HepG2 (cell line): ENCODE measurements around the gene TRPC1. TPM values are rescaled to one million over a fixed set of nuclear protein-coding genes. Genes with fewer than 3 reads are reported as not detected.
"Not testable (repeated sequence)": the region's sequence is repeated elsewhere in the genome, so short reads cannot be mapped to it uniquely, and the experiment has no call there.

ENCODE experiments used
- ATAC-seq: fragments of 200-7000 bp; cut with Tn5 transposase; 3 replicates; pipeline ENCODE4 v1.9.1; 2020; ENCODE audit warnings: mild to moderate bottlenecking, moderate library complexity
- BruUV-seq: library from RNA; stranded (reverse); fragments of 400-500 nt; replicated peaks from 2 replicates; lab custom pipeline; 2021; lab: Mats Ljungman, UMichigan
- CTCF ChIA-PET: fragments of 300-600 bp; formaldehyde crosslinking; extraction: SDS; loops from one replicate; lab custom pipeline; 2021; ENCODE audit warnings: low total read pairs, inconsistent platforms, low intra/inter-chr PET ratio; lab: Yijun Ruan, JAX
- POLR2A ChIA-PET: fragments of 350-600 bp; sonication (Branson Sonifier 250); formaldehyde crosslinking; loops from one replicate; lab custom pipeline; 2020; ENCODE audit warnings: antibody characterized with exemption, inconsistent platforms; lab: Yijun Ruan, JAX
- DNase-seq: peaks from one replicate; pipeline ENCODE4 v3.0.0-alpha.2; 2015; ENCODE audit warnings: low spot score
- FAIRE-seq: peaks from 3 replicates; lab custom pipeline; 2011; peaks lifted over from hg19 to GRCh38; lab: Jason Lieb, UNC
- H2AFZ ChIP-seq: one replicate; pipeline ENCODE4 v1.6.1; 2011; ENCODE audit warnings: low read length, inconsistent platforms
- H3K27ac ChIP-seq: fragments of 300-600 bp; 3 replicates; pipeline ENCODE4 v1.8.0; 2011; ENCODE audit warnings: mixed run types, mild to moderate bottlenecking, mixed read lengths, low read length, inconsistent platforms; ENCODE audit not compliant: insufficient read depth; ENCODE audit errors: extremely low read length
- H3K27me3 ChIP-seq, 2 experiments: fragments of 200-600 bp in 1 of 2; 2 replicates in 1 of 2; 3 replicates in 1 of 2; pipeline versions ENCODE4 v1.6.0 to v1.8.0; 2011; ENCODE audit warnings: low read length in 2 of 2, mild to moderate bottlenecking in 2 of 2, moderate library complexity in 2 of 2, inconsistent platforms in 1 of 2; ENCODE audit not compliant: insufficient read depth in 2 of 2, control insufficient read depth in 1 of 2
- H3K36me3 ChIP-seq, 2 experiments: fragments of 200-600 bp in 1 of 2; replicated peaks in 1 of 2; 2 replicates in 1 of 2; 3 replicates in 1 of 2; pipeline versions ENCODE4 v1.5.1 to v1.8.0; 2011; ENCODE audit warnings: low read length in 2 of 2, inconsistent platforms in 1 of 2; ENCODE audit not compliant: insufficient read depth in 2 of 2, control insufficient read depth in 1 of 2
- H3K4me1 ChIP-seq: 2 replicates; pipeline ENCODE4 v1.5.1; 2012; ENCODE audit warnings: low read length, inconsistent platforms; ENCODE audit not compliant: insufficient read depth
- H3K4me2 ChIP-seq: 2 replicates; pipeline ENCODE4 v1.6.0; 2011; ENCODE audit warnings: low read depth, low read length, inconsistent platforms
- H3K4me3 ChIP-seq, 3 experiments: fragments of 200-600 bp in 1 of 3; sonication (generic), shearing (Covaris generic) in 1 of 3; replicated peaks in 1 of 3; 2 replicates each; pipeline ENCODE4 v1.5.1; 2011 to 2016; ENCODE audit warnings: low read length in 3 of 3, inconsistent platforms in 2 of 3, low read depth in 2 of 3, mild to moderate bottlenecking in 2 of 3, control low read depth in 1 of 3, mixed read lengths in 1 of 3; ENCODE audit not compliant: insufficient read depth in 1 of 3
- H3K79me2 ChIP-seq: one replicate; pipeline ENCODE4 v1.6.1; 2011; ENCODE audit warnings: low read length, inconsistent platforms; ENCODE audit not compliant: insufficient read depth
- H3K9ac ChIP-seq: 2 replicates; pipeline ENCODE4 v1.6.0; 2011; ENCODE audit warnings: mild to moderate bottlenecking, low read depth, low read length, inconsistent platforms; ENCODE audit not compliant: insufficient read depth
- H3K9me3 ChIP-seq: 2 replicates; pipeline ENCODE4 v1.5.1; 2012; ENCODE audit warnings: mild to moderate bottlenecking, low read length
- H4K20me1 ChIP-seq: 2 replicates; pipeline ENCODE4 v1.6.0; 2011; ENCODE audit warnings: inconsistent platforms, mild to moderate bottlenecking, low read length, moderate library complexity; ENCODE audit not compliant: insufficient read depth
- MED1 ChIP-seq: sonication (generic); formaldehyde crosslinking; IDR thresholded peaks from 2 replicates; pipeline ENCODE4 v1.4.0; 2020; ENCODE audit warnings: missing genetic modification reagents
- NR2F6 ChIP-seq, 2 experiments: IDR thresholded peaks; 2 replicates each; pipeline ENCODE4 v1.6.1; 2016; ENCODE audit warnings: antibody characterized with exemption in 1 of 2, mild to moderate bottlenecking in 1 of 2
- POGZ ChIP-seq: sonication (generic); formaldehyde crosslinking; IDR thresholded peaks from 2 replicates; pipeline ENCODE4 v1.4.0; 2020; ENCODE audit warnings: mild to moderate bottlenecking, missing genetic modification reagents
- RARA ChIP-seq: IDR thresholded peaks from 2 replicates; pipeline ENCODE4 v1.6.1; 2016; ENCODE audit warnings: missing genetic modification reagents, missing compliant biosample characterization
- SALL1 ChIP-seq: sonication (generic); formaldehyde crosslinking; IDR thresholded peaks from 2 replicates; pipeline ENCODE4 v1.8.0; 2022; ENCODE audit warnings: mild to moderate bottlenecking, missing genetic modification reagents
- SAP130 ChIP-seq: IDR thresholded peaks from 2 replicates; pipeline ENCODE4 v1.6.1; 2016; ENCODE audit warnings: low read depth
- SKI ChIP-seq: fragments of 450-650 bp; IDR thresholded peaks from one replicate; pipeline ENCODE4 v1.6.1; 2018; ENCODE audit warnings: mild to moderate bottlenecking; ENCODE audit not compliant: partially characterized antibody
- SOX13 ChIP-seq, 3 experiments: fragments of 450-650 bp in 1 of 3; sonication (generic) in 1 of 3; formaldehyde crosslinking in 1 of 3; IDR thresholded peaks in 2 of 3; conservative IDR thresholded peaks in 1 of 3; 2 replicates each; pipeline versions ENCODE4 v1.5.0 to v1.6.1; 2016 to 2020; ENCODE audit warnings: antibody characterized with exemption in 1 of 3, mild to moderate bottlenecking in 1 of 3, missing compliant biosample characterization in 1 of 3, missing genetic modification reagents in 1 of 3, moderate library complexity in 1 of 3
- SOX6 ChIP-seq, 2 experiments: fragments of 450-650 bp in 1 of 2; sonication (generic) in 1 of 2; formaldehyde crosslinking in 1 of 2; IDR thresholded peaks; 2 replicates each; pipeline versions ENCODE4 v1.4.0 to v1.6.1; 2017 to 2020; ENCODE audit warnings: antibody characterized with exemption in 1 of 2, mild to moderate bottlenecking in 1 of 2, missing genetic modification reagents in 1 of 2
- ZMYM2 ChIP-seq: sonication (generic); formaldehyde crosslinking; IDR thresholded peaks from 2 replicates; pipeline ENCODE4 v1.8.0; 2022; ENCODE audit warnings: mild to moderate bottlenecking, missing genetic modification reagents
- WGBS: methylation state at CpG from one replicate; pipeline ENCODE4 v1.1.6; 2017; ENCODE audit warnings: low lambda C conversion rate; 5-methylcytosine and 5-hydroxymethylcytosine counted together
- in situ Hi-C: cut with HindIII; loops from 2 replicates; pipeline ENCODE4 v1.10.0; 2017; ENCODE audit warnings: low pct_unique_long_range_greater_than_20kb; ENCODE audit not compliant: extremely low pct_ligation_motif_present
- intact Hi-C: fragments of 100-400 bp; cut with micrococcal nuclease; formaldehyde crosslinking; loops from one replicate; pipeline ENCODE4 v1.10.0; 2022; ENCODE audit not compliant: unreplicated experiment
- polyA plus RNA-seq, 8 experiments: library from polyadenylated mRNA; depleted of rRNA in 3 of 8; stranded (reverse) in 7 of 8; unstranded in 1 of 8; fragments of >200 nt; fragmentation: Illumina TruSeq in 4 of 8; extraction: Trizol in 4 of 8; gene quantifications; 2 replicates each; pipeline versions ENCODE4 v1.2.1 to v1.2.3, GENCODE V29; 2011 to 2016; ENCODE audit warnings: low read depth in 4 of 8, missing spikeins in 1 of 8, mixed read lengths in 1 of 8; ENCODE audit not compliant: insufficient read depth in 1 of 8
- total RNA-seq, 5 experiments: library from RNA; depleted of rRNA; stranded (reverse); fragments of >200 nt; fragmentation: Illumina TruSeq; extraction: Trizol; gene quantifications; 2 replicates each; pipeline ENCODE4 v1.2.3, GENCODE V29; 2016; ENCODE audit warnings: low read depth in 1 of 5
- TF ChIP-seq, protein P1 (sequence below): sonication (generic); formaldehyde crosslinking; IDR thresholded peaks from 2 replicates; pipeline ENCODE4 v1.4.0; 2020; ENCODE audit warnings: missing genetic modification reagents
- TF ChIP-seq, protein P2 (sequence below): sonication (generic); formaldehyde crosslinking; IDR thresholded peaks from 2 replicates; pipeline ENCODE4 v1.8.0; 2022; ENCODE audit warnings: missing genetic modification reagents, mild to moderate bottlenecking, moderate library complexity, borderline replicate concordance
- TF ChIP-seq, protein P3 (sequence below): IDR thresholded peaks from 2 replicates; pipeline ENCODE4 v1.4.0; 2020; ENCODE audit warnings: mild to moderate bottlenecking, missing genetic modification reagents
- TF ChIP-seq, protein P4 (sequence below): IDR thresholded peaks from 2 replicates; pipeline ENCODE4 v1.6.1; 2016; ENCODE audit warnings: low read depth

Gene TRPC1
- total and polyA plus RNA-seq, 2 of the 13 experiments (the other 11 are each of a cell fraction or from before 2014, with no cell fraction given) = 10.8 to 13.1 TPM

DNA sequence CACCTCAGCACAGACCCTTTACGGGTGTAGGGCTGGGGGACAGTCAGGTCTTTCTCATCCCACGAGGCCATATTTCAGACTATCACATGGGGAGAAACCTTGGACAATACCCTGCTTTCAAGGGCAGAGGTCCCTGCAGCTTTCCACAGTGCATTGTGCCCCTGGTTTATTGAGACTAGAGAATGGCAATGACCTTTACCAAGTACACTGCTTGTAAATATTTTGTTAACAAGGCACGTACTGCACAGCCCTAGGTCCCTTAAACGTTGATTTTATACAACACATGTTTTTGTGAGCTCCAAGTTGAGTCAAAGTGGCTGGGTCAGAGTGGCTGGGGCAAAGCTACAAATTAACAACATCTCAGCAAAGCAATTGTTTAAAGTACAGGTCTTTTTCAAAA lies 28.8 kb downstream of the TRPC1 start:
- ATAC-seq; H3K4me2 ChIP-seq; H3K27me3 ChIP-seq; H3K9ac ChIP-seq; H4K20me1 ChIP-seq; POLR2A ChIA-PET; H3K36me3 ChIP-seq; H3K79me2 ChIP-seq; H2AFZ ChIP-seq; intact Hi-C loops; CTCF ChIA-PET; H3K4me3 ChIP-seq; BruUV-seq; H3K9me3 ChIP-seq; FAIRE-seq; in situ Hi-C loops; H3K27ac ChIP-seq; TF ChIP-seq SOX6, NR2F6 (IDR thresholded peaks at IDR 0.05): not testable (repeated sequence)
- 6% methylated on average over 4 of the region's 4 CpGs for WGBS
- DNase-seq = peak; percentile 6
- H3K4me1 ChIP-seq = peaks cover 22% of the 10 kb centered on the region
- TF ChIP-seq SOX6 (CRISPR knock-in tag; IDR thresholded peaks at IDR 0.05) = peak; percentile 81
- TF ChIP-seq SAP130 (CRISPR knock-in tag) = peak; percentile 45; the same call in 1 of the 2 replicates
- peak; percentile 19; the same call in 1 of the 2 replicates for TF ChIP-seq SOX13 (IDR thresholded peaks at IDR 0.05)
- TF ChIP-seq SOX13 (CRISPR knock-in tag; conservative IDR thresholded peaks at IDR 0.05 in 1 of 2, IDR thresholded peaks at IDR 0.05 in 1 of 2) = peak in 1 of 2 experiments; percentile 81; a peak in 2 of 4 replicates
- peak; percentile 84 for TF ChIP-seq RARA (CRISPR knock-in tag)
- TF ChIP-seq ZMYM2 (CRISPR knock-in tag) = 0 out of 2 replicates have a peak, but pooled peaks have one; percentile 17
- peak; percentile 63 for TF ChIP-seq SALL1 (CRISPR knock-in tag)
- TF ChIP-seq NR2F6 (CRISPR knock-in tag; IDR thresholded peaks at IDR 0.05) = peak; percentile 74
- peak; percentile 48; the same call in 1 of the 2 replicates for TF ChIP-seq POGZ (CRISPR knock-in tag)
- TF ChIP-seq, protein P1, sequence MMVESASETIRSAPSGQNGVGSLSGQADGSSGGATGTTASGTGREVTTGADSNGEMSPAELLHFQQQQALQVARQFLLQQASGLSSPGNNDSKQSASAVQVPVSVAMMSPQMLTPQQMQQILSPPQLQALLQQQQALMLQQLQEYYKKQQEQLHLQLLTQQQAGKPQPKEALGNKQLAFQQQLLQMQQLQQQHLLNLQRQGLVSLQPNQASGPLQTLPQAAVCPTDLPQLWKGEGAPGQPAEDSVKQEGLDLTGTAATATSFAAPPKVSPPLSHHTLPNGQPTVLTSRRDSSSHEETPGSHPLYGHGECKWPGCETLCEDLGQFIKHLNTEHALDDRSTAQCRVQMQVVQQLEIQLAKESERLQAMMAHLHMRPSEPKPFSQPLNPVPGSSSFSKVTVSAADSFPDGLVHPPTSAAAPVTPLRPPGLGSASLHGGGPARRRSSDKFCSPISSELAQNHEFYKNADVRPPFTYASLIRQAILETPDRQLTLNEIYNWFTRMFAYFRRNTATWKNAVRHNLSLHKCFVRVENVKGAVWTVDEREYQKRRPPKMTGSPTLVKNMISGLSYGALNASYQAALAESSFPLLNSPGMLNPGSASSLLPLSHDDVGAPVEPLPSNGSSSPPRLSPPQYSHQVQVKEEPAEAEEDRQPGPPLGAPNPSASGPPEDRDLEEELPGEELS (CRISPR knock-in tag) = peak; percentile 56
- TF ChIP-seq, protein P2, sequence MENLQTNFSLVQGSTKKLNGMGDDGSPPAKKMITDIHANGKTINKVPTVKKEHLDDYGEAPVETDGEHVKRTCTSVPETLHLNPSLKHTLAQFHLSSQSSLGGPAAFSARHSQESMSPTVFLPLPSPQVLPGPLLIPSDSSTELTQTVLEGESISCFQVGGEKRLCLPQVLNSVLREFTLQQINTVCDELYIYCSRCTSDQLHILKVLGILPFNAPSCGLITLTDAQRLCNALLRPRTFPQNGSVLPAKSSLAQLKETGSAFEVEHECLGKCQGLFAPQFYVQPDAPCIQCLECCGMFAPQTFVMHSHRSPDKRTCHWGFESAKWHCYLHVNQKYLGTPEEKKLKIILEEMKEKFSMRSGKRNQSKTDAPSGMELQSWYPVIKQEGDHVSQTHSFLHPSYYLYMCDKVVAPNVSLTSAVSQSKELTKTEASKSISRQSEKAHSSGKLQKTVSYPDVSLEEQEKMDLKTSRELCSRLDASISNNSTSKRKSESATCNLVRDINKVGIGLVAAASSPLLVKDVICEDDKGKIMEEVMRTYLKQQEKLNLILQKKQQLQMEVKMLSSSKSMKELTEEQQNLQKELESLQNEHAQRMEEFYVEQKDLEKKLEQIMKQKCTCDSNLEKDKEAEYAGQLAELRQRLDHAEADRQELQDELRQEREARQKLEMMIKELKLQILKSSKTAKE (CRISPR knock-in tag) = peak; percentile 45; the same call in 1 of the 2 replicates
- peak; percentile 73 for TF ChIP-seq MED1
- TF ChIP-seq, protein P3, sequence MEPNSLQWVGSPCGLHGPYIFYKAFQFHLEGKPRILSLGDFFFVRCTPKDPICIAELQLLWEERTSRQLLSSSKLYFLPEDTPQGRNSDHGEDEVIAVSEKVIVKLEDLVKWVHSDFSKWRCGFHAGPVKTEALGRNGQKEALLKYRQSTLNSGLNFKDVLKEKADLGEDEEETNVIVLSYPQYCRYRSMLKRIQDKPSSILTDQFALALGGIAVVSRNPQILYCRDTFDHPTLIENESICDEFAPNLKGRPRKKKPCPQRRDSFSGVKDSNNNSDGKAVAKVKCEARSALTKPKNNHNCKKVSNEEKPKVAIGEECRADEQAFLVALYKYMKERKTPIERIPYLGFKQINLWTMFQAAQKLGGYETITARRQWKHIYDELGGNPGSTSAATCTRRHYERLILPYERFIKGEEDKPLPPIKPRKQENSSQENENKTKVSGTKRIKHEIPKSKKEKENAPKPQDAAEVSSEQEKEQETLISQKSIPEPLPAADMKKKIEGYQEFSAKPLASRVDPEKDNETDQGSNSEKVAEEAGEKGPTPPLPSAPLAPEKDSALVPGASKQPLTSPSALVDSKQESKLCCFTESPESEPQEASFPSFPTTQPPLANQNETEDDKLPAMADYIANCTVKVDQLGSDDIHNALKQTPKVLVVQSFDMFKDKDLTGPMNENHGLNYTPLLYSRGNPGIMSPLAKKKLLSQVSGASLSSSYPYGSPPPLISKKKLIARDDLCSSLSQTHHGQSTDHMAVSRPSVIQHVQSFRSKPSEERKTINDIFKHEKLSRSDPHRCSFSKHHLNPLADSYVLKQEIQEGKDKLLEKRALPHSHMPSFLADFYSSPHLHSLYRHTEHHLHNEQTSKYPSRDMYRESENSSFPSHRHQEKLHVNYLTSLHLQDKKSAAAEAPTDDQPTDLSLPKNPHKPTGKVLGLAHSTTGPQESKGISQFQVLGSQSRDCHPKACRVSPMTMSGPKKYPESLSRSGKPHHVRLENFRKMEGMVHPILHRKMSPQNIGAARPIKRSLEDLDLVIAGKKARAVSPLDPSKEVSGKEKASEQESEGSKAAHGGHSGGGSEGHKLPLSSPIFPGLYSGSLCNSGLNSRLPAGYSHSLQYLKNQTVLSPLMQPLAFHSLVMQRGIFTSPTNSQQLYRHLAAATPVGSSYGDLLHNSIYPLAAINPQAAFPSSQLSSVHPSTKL (CRISPR knock-in tag) = peak; percentile 61
- TF ChIP-seq, protein P4, sequence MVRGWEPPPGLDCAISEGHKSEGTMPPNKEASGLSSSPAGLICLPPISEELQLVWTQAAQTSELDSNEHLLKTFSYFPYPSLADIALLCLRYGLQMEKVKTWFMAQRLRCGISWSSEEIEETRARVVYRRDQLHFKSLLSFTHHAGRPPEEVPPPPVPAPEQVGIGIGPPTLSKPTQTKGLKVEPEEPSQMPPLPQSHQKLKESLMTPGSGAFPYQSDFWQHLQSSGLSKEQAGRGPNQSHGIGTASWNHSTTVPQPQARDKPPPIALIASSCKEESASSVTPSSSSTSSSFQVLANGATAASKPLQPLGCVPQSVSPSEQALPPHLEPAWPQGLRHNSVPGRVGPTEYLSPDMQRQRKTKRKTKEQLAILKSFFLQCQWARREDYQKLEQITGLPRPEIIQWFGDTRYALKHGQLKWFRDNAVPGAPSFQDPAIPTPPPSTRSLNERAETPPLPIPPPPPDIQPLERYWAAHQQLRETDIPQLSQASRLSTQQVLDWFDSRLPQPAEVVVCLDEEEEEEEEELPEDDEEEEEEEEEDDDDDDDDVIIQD = peak; percentile 81; the same call in 1 of the 2 replicates
- peak; percentile 84 for TF ChIP-seq SKI
